Measurements from ENCODE around the gene DPP9. TPM values are rescaled to one million over a fixed set of nuclear protein-coding genes. Genes with fewer than 3 reads are reported as not detected.

DPP9 gene
- total RNA-seq, 1 donor from 2014 or later, result 34.0 TPM

DNA sequence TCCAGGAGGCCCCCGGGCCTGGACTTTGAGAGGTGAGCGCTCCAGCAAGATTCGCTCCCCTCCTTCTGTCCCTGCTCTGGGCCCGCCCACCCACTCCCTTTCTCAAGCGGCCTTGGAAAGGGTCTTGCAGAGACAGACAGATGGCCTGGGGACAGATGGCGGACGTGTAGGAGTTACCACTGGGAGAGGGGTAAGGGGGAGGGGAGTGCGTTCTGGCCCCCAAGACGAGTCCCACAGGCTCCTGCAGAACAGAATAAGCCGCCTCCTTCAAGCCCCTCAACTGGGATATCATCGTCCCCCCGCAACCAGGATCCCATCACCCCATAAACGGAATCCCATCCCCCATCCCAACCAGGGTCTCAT lies 87.9 kb downstream of the DPP9 start:
- Histone ChIP-seq H3K4me3 (ENCODE audit: low read depth, low read length) (peak overlapping the region; percentile 39), H3K36me3 (ENCODE audit: control insufficient read depth, insufficient read depth, low read length) (no peaks in the 10 kb centered on the region), H3K27me3 (ENCODE audit: control insufficient read depth, insufficient read depth, low read length) (no peaks in the 10 kb centered on the region)
- FAIRE-seq (no peak), DNase-seq (ENCODE audit: low read depth) (no peak)
- TF ChIP-seq, protein P1, sequence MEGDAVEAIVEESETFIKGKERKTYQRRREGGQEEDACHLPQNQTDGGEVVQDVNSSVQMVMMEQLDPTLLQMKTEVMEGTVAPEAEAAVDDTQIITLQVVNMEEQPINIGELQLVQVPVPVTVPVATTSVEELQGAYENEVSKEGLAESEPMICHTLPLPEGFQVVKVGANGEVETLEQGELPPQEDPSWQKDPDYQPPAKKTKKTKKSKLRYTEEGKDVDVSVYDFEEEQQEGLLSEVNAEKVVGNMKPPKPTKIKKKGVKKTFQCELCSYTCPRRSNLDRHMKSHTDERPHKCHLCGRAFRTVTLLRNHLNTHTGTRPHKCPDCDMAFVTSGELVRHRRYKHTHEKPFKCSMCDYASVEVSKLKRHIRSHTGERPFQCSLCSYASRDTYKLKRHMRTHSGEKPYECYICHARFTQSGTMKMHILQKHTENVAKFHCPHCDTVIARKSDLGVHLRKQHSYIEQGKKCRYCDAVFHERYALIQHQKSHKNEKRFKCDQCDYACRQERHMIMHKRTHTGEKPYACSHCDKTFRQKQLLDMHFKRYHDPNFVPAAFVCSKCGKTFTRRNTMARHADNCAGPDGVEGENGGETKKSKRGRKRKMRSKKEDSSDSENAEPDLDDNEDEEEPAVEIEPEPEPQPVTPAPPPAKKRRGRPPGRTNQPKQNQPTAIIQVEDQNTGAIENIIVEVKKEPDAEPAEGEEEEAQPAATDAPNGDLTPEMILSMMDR (IDR thresholded peaks at IDR 0.05; ENCODE audit: insufficient read depth, low read length, severe bottlenecking), result no peak

DNA sequence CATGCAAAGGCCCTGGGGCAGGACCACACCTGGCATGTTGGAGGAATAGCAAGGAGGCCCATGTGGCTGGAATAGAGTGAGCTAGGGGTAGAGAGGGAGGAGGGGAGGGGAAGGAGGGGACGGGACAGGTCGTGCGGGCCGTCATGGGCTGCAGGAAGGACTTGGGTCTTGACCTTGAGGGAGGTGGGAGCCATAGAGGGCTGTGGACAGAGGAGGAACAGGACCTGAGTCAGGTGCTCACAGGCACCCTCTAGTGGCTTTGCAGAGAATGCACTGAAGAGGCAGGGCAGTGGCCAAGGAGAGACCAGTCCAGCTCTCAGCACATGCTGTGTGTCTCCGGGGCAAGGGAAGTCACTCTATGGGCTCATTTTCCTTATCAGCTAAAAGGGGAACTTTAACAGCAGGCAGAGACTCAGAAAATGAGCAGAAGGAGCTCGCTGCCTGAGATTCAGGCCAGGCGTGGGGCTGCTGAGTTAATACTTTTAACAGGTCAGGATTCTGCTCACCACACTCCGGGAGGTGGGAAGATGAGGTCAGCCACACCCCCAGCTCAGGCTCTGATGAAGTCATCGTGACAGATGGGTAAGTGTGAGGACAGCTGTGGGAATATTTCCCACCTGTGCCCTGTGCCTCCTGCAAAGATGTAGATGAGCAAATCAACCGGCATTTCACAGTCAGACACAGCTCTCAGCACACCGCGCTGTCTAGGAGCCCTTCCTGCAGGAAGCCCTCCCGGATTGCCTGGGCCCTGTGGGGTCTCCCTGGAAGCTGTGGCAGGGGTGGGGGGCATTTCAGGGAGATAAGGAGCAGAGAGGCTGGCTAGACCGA lies 90.3 kb downstream of the DPP9 start:
- peak; percentile 76 for DNase-seq (ENCODE audit: low read depth)
- no peaks in the 10 kb centered on the region for H3K27me3 ChIP-seq (ENCODE audit: control insufficient read depth, insufficient read depth, low read length)
- no peaks in the 10 kb centered on the region for H3K36me3 ChIP-seq (ENCODE audit: control insufficient read depth, insufficient read depth, low read length)
- FAIRE-seq, result no peak
- no peak overlapping the region for H3K4me3 ChIP-seq (ENCODE audit: low read depth, low read length)
- TF ChIP-seq, protein P1 (IDR thresholded peaks at IDR 0.05; ENCODE audit: insufficient read depth, low read length, severe bottlenecking), result peak; percentile 96

Other genes starting within 250 kb of the DPP9 start
- gene PLIN4, start 205.4 kb downstream of the DPP9 start, total RNA-seq, result 4.4 and 4.7 TPM in 2 replicates
- under 0.01 TPM in 1 of 2 replicates, not detected in the other for gene PLIN5, start 188.6 kb downstream of the DPP9 start, total RNA-seq
- gene LRG1, start 183.8 kb downstream of the DPP9 start, total RNA-seq, result 0.38 and 1.1 TPM in 2 replicates
- under 0.01 TPM in 1 of 2 replicates, not detected in the other for gene SEMA6B, start 164.2 kb downstream of the DPP9 start, total RNA-seq
- 0.51 and 0.53 TPM in 2 replicates for gene TNFAIP8L1, start 84.3 kb downstream of the DPP9 start, total RNA-seq
- gene MYDGF, start 53.5 kb downstream of the DPP9 start, total RNA-seq, result 314 and 353 TPM in 2 replicates
- 20.0 and 23.3 TPM in 2 replicates for gene FEM1A, start 67.9 kb upstream of the DPP9 start, total RNA-seq
- 2.3 and 2.4 TPM in 2 replicates for gene TICAM1, start 107.9 kb upstream of the DPP9 start, total RNA-seq
- gene PLIN3, start 143.8 kb upstream of the DPP9 start, total RNA-seq, result 49.8 and 71.2 TPM in 2 replicates
- not detected in 2 replicates for gene ARRDC5, start 179.1 kb upstream of the DPP9 start, total RNA-seq
- gene UHRF1, start 185.7 kb upstream of the DPP9 start, total RNA-seq, result 2.4 and 5.3 TPM in 2 replicates
- gene KDM4B, start 245.3 kb upstream of the DPP9 start, total RNA-seq, result 12.6 and 12.7 TPM in 2 replicates